Right renal cortex interstitium (tissue), 3 donors: ENCODE data around the gene DAW1. TPM values are rescaled to one million over a fixed set of nuclear protein-coding genes. Genes with fewer than 3 reads are reported as not detected.
A peak's percentile ranks its signal among the peaks of the same experiment; 100 is the strongest.
"Not testable (repeated sequence)": the region's sequence is repeated elsewhere in the genome, so short reads cannot be mapped to it uniquely, and the experiment has no call there.

Experiments used
- DNase-seq, 3 donors: peaks; one replicate each; pipeline ENCODE4 v3.0.0-alpha.2; 2013; ENCODE audit warnings: low read depth in 3 of 3, low spot score in 2 of 3
- polyA plus RNA-seq, 3 donors: library from polyadenylated mRNA; unstranded; fragments of 120-200 nt; gene quantifications; one replicate each; pipeline ENCODE4 v1.2.1, GENCODE V29; 2013; ENCODE audit not compliant: insufficient read length in 3 of 3

Gene DAW1
- polyA plus RNA-seq = under 1 TPM; 0.68 to 0.99 (median 0.76) TPM

- DNase-seq = peak in 2 of 3 donors; percentile 44 to 55
Measured at GRCh38 chr2:227871375-227871791, at the start of gene DAW1. Gene DAW1 (plus strand): TSS chr2:227871631. CDS start chr2:227871690, 59 bp downstream.

DNA sequence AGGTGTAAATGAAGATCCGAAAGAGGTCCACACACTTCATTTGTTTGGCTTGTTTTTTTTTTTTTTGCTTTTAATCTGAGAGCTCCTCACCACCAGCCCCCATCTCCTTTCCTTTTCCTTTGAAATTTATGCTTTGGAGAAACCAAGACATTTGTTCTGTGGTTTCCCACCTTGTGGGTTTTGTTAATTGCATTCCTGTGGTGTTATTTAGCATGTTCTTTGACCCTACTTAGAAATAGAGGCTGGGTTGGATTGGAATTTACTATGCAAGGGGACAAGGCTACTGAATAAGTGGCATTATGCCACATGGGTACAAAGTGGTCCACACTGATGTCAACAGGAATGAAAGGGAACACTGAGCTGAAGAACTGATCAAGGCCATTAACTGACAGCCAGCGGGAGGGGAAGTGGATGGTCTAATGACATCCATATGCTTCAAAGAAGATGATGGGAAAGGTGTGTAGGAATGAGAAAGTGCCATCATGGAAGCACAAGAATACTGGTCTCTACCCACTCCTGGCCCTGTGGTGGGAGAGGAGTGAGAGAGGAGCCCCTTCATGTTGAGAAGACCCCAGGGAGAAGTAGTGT is 48.9 kb upstream of the DAW1 start:
- no peak for DNase-seq

- DNase-seq = no peak
Measured at GRCh38 chr2:227823922-227824321, 47.5 kb upstream of the DAW1 start.

GRCh38 chr2:227824711-227825110 is 46.7 kb upstream of the DAW1 start:
- DNase-seq = no peak

GRCh38 chr2:227826019-227826521 is 45.4 kb upstream of the DAW1 start:
- no peak for DNase-seq

GRCh38 chr2:227826563-227826962 is 44.9 kb upstream of the DAW1 start:
- DNase-seq = no peak

GRCh38 chr2:227827143-227827542 is 44.3 kb upstream of the DAW1 start:
- no peak for DNase-seq

DNA sequence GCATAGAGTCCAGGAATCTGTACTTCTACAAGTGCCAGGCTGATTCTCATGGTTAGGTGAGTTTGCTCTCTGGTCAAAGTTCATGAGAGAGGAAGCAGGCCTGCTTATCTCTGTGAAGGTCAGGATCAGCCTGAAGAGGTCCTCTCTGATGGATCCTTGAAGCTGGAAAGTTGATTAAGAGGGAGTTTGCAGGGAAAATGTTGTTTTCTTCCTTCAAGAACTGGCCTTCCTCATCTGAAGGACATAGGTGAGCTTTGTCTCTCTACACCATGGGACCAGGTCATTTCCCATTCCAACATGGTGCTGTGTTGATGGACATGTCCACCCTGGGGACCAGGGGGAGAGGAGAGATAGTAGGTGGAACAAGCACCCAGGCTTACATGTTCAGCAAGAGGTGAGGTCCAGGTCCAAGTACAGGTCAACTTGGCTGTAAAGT is 42.9 kb upstream of the DAW1 start:
- no peak for DNase-seq

GRCh38 chr2:227829337-227829736 is 42.1 kb upstream of the DAW1 start:
- no peak for DNase-seq

DNA sequence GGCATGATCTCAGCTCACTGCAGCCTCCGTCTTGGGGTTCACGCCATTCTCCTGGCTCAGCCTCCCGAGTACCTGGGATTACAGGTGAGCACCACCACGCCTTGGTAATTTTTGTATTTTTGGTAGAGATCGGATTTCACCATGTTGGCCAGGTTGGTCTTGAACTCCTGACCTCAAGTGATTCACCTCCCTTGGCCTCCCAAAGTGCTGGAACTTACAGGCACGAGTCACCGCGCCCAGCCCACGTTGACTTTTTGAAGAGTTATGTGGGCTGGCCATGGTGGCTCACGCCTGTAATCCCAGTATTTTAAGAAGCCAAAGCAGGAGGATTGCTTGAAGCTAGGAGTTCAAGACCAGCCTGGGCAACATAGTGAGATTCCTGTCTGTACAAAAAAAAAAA is 37.0 kb upstream of the DAW1 start:
- DNase-seq = no peak

DNA sequence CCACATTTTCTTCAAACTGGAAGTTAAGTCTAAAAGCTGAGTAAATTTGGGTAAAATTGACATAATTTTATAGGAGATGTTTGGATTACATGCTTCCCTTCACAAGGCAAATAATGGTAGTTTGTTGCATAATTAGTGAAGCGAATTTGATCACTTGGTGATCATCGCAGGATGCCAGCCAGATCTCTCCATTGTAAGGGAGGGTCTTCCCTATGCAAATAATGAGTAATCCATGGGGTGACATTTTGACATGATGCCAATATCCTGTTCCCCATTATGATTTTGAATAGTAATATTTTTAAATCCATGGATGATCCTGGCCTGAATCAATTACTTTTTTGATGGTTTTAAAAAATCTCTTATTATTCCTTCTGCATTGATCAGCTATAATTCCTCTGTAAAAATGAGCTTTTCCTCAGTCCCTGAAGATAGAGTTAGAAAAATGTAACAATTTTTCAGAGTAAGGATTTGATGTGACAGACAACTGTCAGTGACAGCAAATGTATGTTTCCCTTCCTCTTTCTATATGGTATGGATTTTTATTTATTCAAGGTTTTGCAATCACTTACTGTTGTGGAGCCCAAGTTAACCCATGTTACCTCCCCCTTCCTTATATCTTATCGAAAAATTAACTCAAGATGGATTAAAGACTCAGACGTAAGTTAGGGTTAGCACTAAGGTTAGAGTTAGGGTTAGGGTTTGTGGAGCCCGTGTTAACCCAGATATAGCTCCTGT is 36.3 kb upstream of the DAW1 start:
- DNase-seq = no peak

GRCh38 chr2:227839339-227840129 is 31.9 kb upstream of the DAW1 start:
- DNase-seq = not testable (repeated sequence)

GRCh38 chr2:227846831-227847230 is 24.6 kb upstream of the DAW1 start:
- no peak for DNase-seq

- no peak for DNase-seq
Measured at GRCh38 chr2:227848146-227848545, 23.3 kb upstream of the DAW1 start.

DNA sequence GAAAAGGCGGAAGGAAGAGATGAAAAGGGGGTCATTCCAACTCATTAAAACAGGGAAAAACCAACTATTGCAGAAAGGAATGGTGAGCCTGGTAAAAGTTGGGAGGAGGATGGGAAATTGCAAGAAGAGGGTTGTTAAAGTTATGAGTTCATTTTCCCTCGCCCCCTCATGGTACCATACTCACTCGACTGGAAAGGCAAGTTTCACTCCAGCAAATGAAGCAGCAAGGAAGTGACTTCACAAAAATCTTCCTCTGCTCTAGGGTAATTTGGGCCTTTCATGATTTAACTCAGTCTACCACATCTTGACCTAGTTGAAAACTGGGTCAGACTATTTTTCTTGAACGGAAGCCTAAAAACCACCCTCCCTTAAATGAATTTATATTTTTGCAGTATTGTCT is 22.8 kb upstream of the DAW1 start:
- no peak for DNase-seq

DNA sequence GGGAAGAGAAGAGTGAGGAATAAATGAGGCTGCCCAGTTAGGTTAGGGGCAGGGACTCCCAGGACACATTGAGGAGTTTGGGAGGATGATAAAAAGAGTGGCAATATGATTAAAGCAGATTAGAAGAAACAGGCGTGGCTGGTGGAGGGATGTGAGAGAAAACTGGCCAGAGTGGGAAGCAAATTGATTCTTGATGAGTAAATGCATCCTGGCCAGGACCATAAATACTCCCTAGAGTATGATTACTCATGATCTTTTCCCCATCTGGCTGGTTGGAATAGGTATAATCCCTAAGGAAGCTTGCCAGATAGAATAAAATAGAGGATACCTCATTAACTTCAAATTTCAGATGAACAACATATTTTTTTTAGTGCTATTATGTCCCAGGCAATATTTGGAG is 21.5 kb upstream of the DAW1 start:
- no peak for DNase-seq

- DNase-seq = peak in 1 of 3 donors; percentile 38
Measured at GRCh38 chr2:227853204-227853629, 18.2 kb upstream of the DAW1 start.

DNA sequence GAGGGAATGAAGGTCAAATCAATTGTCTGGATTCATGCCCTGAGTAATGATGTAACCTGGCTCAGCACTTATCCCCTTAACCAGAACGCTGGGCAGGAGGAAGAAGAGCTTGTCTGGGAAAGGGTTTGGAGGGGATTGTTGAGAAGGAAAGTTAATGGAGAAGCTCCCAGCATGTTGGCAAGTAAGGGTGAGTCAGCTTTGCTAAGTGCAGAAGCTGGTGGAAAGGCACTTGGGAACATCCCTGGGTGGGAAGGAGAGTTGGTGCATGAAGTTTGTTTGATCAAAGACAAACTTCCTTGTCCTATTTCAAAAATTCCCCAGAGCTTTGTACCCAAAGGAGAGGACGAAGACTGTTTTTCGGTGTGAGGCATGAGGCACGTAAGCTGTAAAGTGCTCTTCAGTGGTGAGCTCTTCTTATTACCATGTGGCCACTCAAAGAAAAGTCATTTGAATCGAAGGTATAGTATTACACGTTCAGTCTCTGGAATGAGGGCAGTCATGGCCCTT is 17.6 kb upstream of the DAW1 start:
- DNase-seq = no peak

DNA sequence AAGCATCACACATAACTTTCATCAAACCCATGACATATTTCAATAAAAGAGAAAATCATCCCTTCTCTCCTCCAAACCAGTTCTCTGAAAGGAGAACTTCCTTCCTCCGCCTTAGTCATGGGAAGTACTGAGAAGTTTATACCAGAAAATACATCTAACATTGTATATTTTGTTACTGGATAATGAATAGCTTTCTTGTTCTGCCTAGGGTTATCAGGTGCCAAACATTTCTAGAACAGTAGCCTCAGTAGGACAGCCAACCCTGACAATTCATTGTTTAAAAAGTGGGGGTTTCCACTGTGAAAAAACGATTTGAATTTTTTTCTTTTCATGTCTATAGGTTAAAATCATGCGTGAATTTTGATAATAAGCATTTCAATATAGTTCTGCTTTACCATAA is 16.0 kb upstream of the DAW1 start:
- no peak for DNase-seq

DNA sequence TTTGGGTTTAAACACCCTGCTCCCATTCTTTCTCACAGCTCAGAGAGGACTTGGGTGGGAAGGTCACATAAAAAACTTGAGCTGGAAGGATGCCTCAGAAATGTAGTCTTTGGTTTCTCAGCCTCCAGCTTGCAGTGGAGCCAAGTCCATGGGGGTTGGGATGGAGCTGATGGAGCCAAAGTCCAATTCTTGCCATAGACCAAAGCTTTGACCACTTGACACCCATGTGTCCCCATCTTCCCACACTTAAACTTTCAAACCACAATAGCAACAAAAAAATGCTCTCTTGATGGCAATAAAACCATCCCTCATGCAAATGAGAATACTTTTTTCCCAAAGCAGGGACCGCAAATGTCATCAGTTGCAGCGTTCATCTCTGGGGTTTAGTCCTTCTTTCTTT is 14.7 kb upstream of the DAW1 start:
- DNase-seq = no peak

GRCh38 chr2:227860221-227860641 is 11.2 kb upstream of the DAW1 start:
- DNase-seq = no peak
